Glutamatergic neuron (in vitro differentiated cells): ENCODE measurements around the gene PSMD10. TPM values are rescaled to one million over a fixed set of nuclear protein-coding genes. Genes with fewer than 3 reads are reported as not detected.

Experiments
- DNase-seq: peaks from one replicate; pipeline ENCODE4 v3.0.0; 2022
- H3K27ac Mint-ChIP-seq: one replicate; pipeline ENCODE4 v1.8.0; 2020; ENCODE audit warnings: mild to moderate bottlenecking, mixed read lengths, inconsistent platforms; ENCODE audit not compliant: unreplicated experiment
- H3K27me3 Mint-ChIP-seq: one replicate; pipeline ENCODE4 v1.8.0; 2020; ENCODE audit warnings: mild to moderate bottlenecking, moderate library complexity, mixed read lengths, inconsistent platforms; ENCODE audit not compliant: unreplicated experiment
- H3K36me3 Mint-ChIP-seq: one replicate; pipeline ENCODE4 v1.8.0; 2020; ENCODE audit warnings: mild to moderate bottlenecking, mixed read lengths, inconsistent platforms; ENCODE audit not compliant: unreplicated experiment
- H3K4me1 Mint-ChIP-seq: one replicate; pipeline ENCODE4 v1.8.0; 2020; ENCODE audit warnings: mild to moderate bottlenecking, low read depth, mixed read lengths, inconsistent platforms; ENCODE audit not compliant: unreplicated experiment
- H3K4me3 Mint-ChIP-seq: one replicate; pipeline ENCODE4 v1.8.0; 2020; ENCODE audit warnings: mild to moderate bottlenecking, mixed read lengths, inconsistent platforms; ENCODE audit not compliant: unreplicated experiment
- H3K9me3 Mint-ChIP-seq: one replicate; pipeline ENCODE4 v1.8.0; 2020; ENCODE audit warnings: mild to moderate bottlenecking, moderate library complexity, mixed read lengths, inconsistent platforms; ENCODE audit not compliant: unreplicated experiment
- total RNA-seq: library from RNA; stranded (reverse); fragmentation: NEBNext Ultra II Directional; extraction: Animal tissue kit (Norgen Biotek cat#: 25700); gene quantifications from one replicate; pipeline ENCODE4 v1.2.1, GENCODE V29; 2021; ENCODE audit not compliant: unreplicated experiment
- TF ChIP-seq, protein P1 (sequence below): fragments of 200-600 bp; sonication (generic); IDR thresholded peaks from one replicate; pipeline ENCODE4 v1.5.0; 2021; ENCODE audit not compliant: partially characterized antibody, unreplicated experiment

Gene PSMD10
- total RNA-seq, 1 donor from 2014 or later, result 26.2 TPM

DNA sequence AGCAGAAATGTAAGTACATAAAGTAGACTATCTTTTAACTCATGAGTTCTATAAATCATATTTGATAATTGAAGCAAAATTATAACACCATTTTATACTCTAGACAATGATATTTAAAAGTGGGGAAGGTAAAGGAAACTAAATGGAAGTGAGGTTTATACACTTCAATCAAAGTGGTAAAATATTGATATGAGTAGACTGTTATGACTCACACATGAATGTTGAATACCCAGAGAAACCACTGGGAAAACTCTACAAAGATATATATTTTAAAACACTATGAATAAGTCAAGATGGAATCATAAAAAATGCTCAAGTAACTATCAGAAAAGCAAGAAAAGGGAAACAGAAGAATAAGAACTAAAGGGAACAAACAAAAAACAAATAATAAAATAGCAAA, 38.1 kb downstream of the PSMD10 start:
- Mint-ChIP-seq H3K27ac (no peak overlapping the region), H3K4me1 (no peaks in the 10 kb centered on the region), H3K4me3 (no peak overlapping the region), H3K9me3 (no peaks in the 10 kb centered on the region), H3K27me3 (no peaks in the 10 kb centered on the region), H3K36me3 (no peaks in the 10 kb centered on the region)
- TF ChIP-seq, protein P1, sequence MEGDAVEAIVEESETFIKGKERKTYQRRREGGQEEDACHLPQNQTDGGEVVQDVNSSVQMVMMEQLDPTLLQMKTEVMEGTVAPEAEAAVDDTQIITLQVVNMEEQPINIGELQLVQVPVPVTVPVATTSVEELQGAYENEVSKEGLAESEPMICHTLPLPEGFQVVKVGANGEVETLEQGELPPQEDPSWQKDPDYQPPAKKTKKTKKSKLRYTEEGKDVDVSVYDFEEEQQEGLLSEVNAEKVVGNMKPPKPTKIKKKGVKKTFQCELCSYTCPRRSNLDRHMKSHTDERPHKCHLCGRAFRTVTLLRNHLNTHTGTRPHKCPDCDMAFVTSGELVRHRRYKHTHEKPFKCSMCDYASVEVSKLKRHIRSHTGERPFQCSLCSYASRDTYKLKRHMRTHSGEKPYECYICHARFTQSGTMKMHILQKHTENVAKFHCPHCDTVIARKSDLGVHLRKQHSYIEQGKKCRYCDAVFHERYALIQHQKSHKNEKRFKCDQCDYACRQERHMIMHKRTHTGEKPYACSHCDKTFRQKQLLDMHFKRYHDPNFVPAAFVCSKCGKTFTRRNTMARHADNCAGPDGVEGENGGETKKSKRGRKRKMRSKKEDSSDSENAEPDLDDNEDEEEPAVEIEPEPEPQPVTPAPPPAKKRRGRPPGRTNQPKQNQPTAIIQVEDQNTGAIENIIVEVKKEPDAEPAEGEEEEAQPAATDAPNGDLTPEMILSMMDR, result no peak
- no peak for DNase-seq

DNA sequence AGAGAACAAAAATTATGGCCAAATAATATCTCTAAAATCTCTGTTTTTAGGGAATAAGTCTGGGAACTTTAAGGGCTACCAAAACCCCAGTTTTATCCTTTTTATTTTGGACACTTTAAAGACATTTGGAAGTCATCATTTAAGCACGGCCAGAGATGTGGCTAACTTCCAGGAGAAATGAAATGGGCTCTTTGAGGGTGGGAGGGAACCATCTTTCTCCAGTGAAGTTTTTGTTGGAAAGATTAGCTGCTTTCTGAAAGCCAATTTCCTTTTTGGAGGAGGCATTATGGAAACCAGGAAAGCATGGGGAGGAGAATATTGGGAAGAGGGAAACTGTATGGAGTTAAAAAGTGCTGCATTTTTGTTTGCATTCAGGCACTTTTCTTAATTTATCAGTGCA, 41.7 kb downstream of the PSMD10 start:
- Mint-ChIP-seq H3K4me1 (no peaks in the 10 kb centered on the region), H3K4me3 (no peak overlapping the region), H3K27ac (no peak overlapping the region), H3K9me3 (no peaks in the 10 kb centered on the region), H3K36me3 (no peaks in the 10 kb centered on the region), H3K27me3 (no peaks in the 10 kb centered on the region)
- TF ChIP-seq, protein P1, result no peak
- no peak for DNase-seq

DNA sequence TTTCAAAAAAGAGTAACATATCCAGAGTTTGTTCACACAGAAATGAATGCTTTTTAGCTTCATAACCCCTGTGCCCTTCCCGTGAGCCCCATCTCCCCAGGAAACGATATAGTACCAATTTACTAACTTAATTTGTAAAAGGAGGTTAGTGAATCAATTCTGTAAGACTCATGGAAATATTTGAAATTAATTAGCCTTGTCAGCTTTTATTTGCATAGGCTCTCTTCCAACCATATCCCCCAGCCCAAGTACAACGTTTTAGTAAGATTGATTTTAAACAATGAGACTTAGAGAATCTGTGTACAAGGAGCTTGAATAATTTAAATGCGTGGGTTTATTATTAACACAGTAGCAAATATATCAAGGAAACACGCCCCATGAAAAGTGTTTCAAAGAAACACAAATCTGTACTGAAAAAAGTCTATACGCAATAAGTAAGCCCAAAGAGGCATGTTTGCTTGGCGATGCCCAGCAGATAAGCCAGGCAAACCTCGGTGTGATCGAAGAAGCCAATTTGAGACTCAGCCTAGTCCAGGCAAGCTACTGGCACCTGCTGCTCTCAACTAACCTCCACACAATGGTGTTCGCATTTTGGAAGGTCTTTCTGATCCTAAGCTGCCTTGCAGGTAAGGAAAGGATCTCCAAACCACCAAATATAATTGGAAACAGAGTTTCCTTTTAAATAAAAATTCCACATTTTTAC, 46.6 kb downstream of the PSMD10 start, which contains the start of gene VSIG1:
Gene VSIG1, plus strand, starts transcription at position 512 of the 703 bp plus-strand sequence. Its CDS starts 66 bp downstream, at position 578.
- Mint-ChIP-seq H3K27ac (no peak within 1 kb of the TSS), H3K27me3 (no peaks in the 10 kb centered on the region), H3K4me1 (no peaks in the 10 kb centered on the region), H3K4me3 (no peak within 1 kb of the TSS), H3K36me3 (no peaks in the 10 kb centered on the region), H3K9me3 (no peaks in the 10 kb centered on the region)
- TF ChIP-seq, protein P1, result no peak
- no peak for DNase-seq

DNA sequence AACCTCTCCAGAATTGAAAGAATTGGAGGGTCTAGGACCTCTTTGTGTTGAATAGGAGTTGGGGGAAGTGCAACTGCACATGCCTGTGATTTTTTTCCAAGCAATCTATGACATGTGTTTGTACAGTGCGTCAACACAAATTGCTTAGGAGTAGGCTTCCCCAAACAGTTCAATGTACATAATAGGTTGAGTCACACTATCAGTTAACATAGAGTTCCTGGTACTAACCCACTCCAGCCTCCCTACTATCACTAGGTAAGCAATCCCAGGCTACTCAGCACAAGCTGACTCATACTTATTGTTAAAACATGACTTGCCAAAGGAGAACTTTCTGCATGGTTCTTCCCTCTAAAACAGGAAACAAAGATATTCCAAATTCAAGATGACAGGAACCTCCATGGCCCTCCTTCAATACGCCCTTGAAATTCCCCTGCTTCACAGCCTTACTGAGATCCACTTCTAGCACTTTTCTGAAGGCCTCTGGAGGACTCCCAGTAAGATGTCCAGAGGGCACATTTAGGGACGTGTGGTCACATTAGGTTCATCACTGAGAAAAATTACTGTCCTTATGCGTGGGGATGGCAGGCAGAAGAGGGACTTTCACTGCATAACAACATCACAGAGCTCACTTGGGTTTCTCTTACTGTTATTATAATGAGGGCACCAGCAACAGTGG, 54.9 kb downstream of the PSMD10 start:
- Mint-ChIP-seq H3K4me3 (no peak overlapping the region), H3K9me3 (no peaks in the 10 kb centered on the region), H3K4me1 (no peaks in the 10 kb centered on the region), H3K27me3 (no peaks in the 10 kb centered on the region), H3K27ac (no peak overlapping the region), H3K36me3 (no peaks in the 10 kb centered on the region)
- TF ChIP-seq, protein P1, result no peak
- DNase-seq, result no peak

DNA sequence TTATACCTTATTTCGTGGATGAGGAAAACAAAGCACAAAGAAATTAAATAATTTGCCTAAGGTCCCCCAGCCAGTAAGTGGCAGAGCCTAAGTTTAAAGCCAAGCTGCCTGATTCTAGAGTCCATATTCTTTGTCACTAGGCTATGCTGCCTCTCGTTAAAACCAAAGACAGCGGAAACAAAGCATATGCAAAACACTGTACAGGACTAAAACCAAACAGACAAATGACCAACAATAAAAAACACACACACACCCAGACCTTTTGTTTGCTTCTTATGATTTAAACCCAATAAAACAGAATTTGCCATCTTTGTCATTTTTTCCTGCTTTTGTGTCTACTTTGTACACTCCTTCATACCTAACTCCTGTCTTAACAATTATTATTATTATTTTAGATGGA, 56.6 kb downstream of the PSMD10 start:
- Mint-ChIP-seq H3K27me3 (no peaks in the 10 kb centered on the region), H3K27ac (no peak overlapping the region), H3K36me3 (no peaks in the 10 kb centered on the region), H3K4me3 (no peak overlapping the region), H3K9me3 (no peaks in the 10 kb centered on the region), H3K4me1 (no peaks in the 10 kb centered on the region)
- no peak for DNase-seq
- TF ChIP-seq, protein P1, result no peak
